HepG2 (cell line): ENCODE data around the gene EXOC3L4. TPM values are rescaled to one million over a fixed set of nuclear protein-coding genes. Genes with fewer than 3 reads are reported as not detected.

Source experiments
- ATAC-seq: fragments of 200-7000 bp; cut with Tn5 transposase; 3 replicates; pipeline ENCODE4 v1.9.1; 2020; ENCODE audit warnings: mild to moderate bottlenecking, moderate library complexity
- BruUV-seq: library from RNA; stranded (reverse); fragments of 400-500 nt; replicated peaks from 2 replicates; lab custom pipeline; 2021; lab: Mats Ljungman, UMichigan
- CTCF ChIA-PET: fragments of 300-600 bp; formaldehyde crosslinking; extraction: SDS; loops from one replicate; lab custom pipeline; 2021; ENCODE audit warnings: low total read pairs, inconsistent platforms, low intra/inter-chr PET ratio; lab: Yijun Ruan, JAX
- POLR2A ChIA-PET: fragments of 350-600 bp; sonication (Branson Sonifier 250); formaldehyde crosslinking; loops from one replicate; lab custom pipeline; 2020; ENCODE audit warnings: antibody characterized with exemption, inconsistent platforms; lab: Yijun Ruan, JAX
- DNase-seq: peaks from one replicate; pipeline ENCODE4 v3.0.0-alpha.2; 2015; ENCODE audit warnings: low spot score
- FAIRE-seq: peaks from 3 replicates; lab custom pipeline; 2011; peaks lifted over from hg19 to GRCh38; lab: Jason Lieb, UNC
- H2AFZ ChIP-seq: one replicate; pipeline ENCODE4 v1.6.1; 2011; ENCODE audit warnings: low read length, inconsistent platforms
- H3K27ac ChIP-seq: fragments of 300-600 bp; 3 replicates; pipeline ENCODE4 v1.8.0; 2011; ENCODE audit warnings: mixed run types, mild to moderate bottlenecking, mixed read lengths, low read length, inconsistent platforms; ENCODE audit not compliant: insufficient read depth; ENCODE audit errors: extremely low read length
- H3K27me3 ChIP-seq, 2 experiments: fragments of 200-600 bp in 1 of 2; 2 replicates in 1 of 2; 3 replicates in 1 of 2; pipeline versions ENCODE4 v1.6.0 to v1.8.0; 2011; ENCODE audit warnings: low read length in 2 of 2, mild to moderate bottlenecking in 2 of 2, moderate library complexity in 2 of 2, inconsistent platforms in 1 of 2; ENCODE audit not compliant: insufficient read depth in 2 of 2, control insufficient read depth in 1 of 2
- H3K36me3 ChIP-seq, 2 experiments: fragments of 200-600 bp in 1 of 2; replicated peaks in 1 of 2; 2 replicates in 1 of 2; 3 replicates in 1 of 2; pipeline versions ENCODE4 v1.5.1 to v1.8.0; 2011; ENCODE audit warnings: low read length in 2 of 2, inconsistent platforms in 1 of 2; ENCODE audit not compliant: insufficient read depth in 2 of 2, control insufficient read depth in 1 of 2
- H3K4me1 ChIP-seq: 2 replicates; pipeline ENCODE4 v1.5.1; 2012; ENCODE audit warnings: low read length, inconsistent platforms; ENCODE audit not compliant: insufficient read depth
- H3K4me2 ChIP-seq: 2 replicates; pipeline ENCODE4 v1.6.0; 2011; ENCODE audit warnings: low read depth, low read length, inconsistent platforms
- H3K4me3 ChIP-seq, 3 experiments: fragments of 200-600 bp in 1 of 3; sonication (generic), shearing (Covaris generic) in 1 of 3; replicated peaks in 1 of 3; 2 replicates each; pipeline ENCODE4 v1.5.1; 2011 to 2016; ENCODE audit warnings: low read length in 3 of 3, inconsistent platforms in 2 of 3, low read depth in 2 of 3, mild to moderate bottlenecking in 2 of 3, control low read depth in 1 of 3, mixed read lengths in 1 of 3; ENCODE audit not compliant: insufficient read depth in 1 of 3
- H3K79me2 ChIP-seq: one replicate; pipeline ENCODE4 v1.6.1; 2011; ENCODE audit warnings: low read length, inconsistent platforms; ENCODE audit not compliant: insufficient read depth
- H3K9ac ChIP-seq: 2 replicates; pipeline ENCODE4 v1.6.0; 2011; ENCODE audit warnings: mild to moderate bottlenecking, low read depth, low read length, inconsistent platforms; ENCODE audit not compliant: insufficient read depth
- H3K9me3 ChIP-seq: 2 replicates; pipeline ENCODE4 v1.5.1; 2012; ENCODE audit warnings: mild to moderate bottlenecking, low read length
- H4K20me1 ChIP-seq: 2 replicates; pipeline ENCODE4 v1.6.0; 2011; ENCODE audit warnings: inconsistent platforms, mild to moderate bottlenecking, low read length, moderate library complexity; ENCODE audit not compliant: insufficient read depth
- KDM1A ChIP-seq: IDR thresholded peaks from 2 replicates; pipeline ENCODE4 v1.6.1; 2016; ENCODE audit warnings: missing compliant biosample characterization
- YEATS2 ChIP-seq: sonication (generic); formaldehyde crosslinking; IDR thresholded peaks from 2 replicates; pipeline ENCODE4 v1.4.0; 2020; ENCODE audit warnings: missing genetic modification reagents, borderline replicate concordance
- ZNF772 ChIP-seq: sonication (generic); formaldehyde crosslinking; IDR thresholded peaks from 2 replicates; pipeline ENCODE4 v1.5.0; 2020; ENCODE audit warnings: mild to moderate bottlenecking, missing genetic modification reagents
- WGBS: methylation state at CpG from one replicate; pipeline ENCODE4 v1.1.6; 2017; ENCODE audit warnings: low lambda C conversion rate; 5-methylcytosine and 5-hydroxymethylcytosine counted together
- in situ Hi-C: cut with HindIII; loops from 2 replicates; pipeline ENCODE4 v1.10.0; 2017; ENCODE audit warnings: low pct_unique_long_range_greater_than_20kb; ENCODE audit not compliant: extremely low pct_ligation_motif_present
- intact Hi-C: fragments of 100-400 bp; cut with micrococcal nuclease; formaldehyde crosslinking; loops from one replicate; pipeline ENCODE4 v1.10.0; 2022; ENCODE audit not compliant: unreplicated experiment
- polyA plus RNA-seq, 8 experiments: library from polyadenylated mRNA; depleted of rRNA in 3 of 8; stranded (reverse) in 7 of 8; unstranded in 1 of 8; fragments of >200 nt; fragmentation: Illumina TruSeq in 4 of 8; extraction: Trizol in 4 of 8; gene quantifications; 2 replicates each; pipeline versions ENCODE4 v1.2.1 to v1.2.3, GENCODE V29; 2011 to 2016; ENCODE audit warnings: low read depth in 4 of 8, missing spikeins in 1 of 8, mixed read lengths in 1 of 8; ENCODE audit not compliant: insufficient read depth in 1 of 8
- total RNA-seq, 5 experiments: library from RNA; depleted of rRNA; stranded (reverse); fragments of >200 nt; fragmentation: Illumina TruSeq; extraction: Trizol; gene quantifications; 2 replicates each; pipeline ENCODE4 v1.2.3, GENCODE V29; 2016; ENCODE audit warnings: low read depth in 1 of 5
- TF ChIP-seq, protein P1 (sequence below): sonication (generic); formaldehyde crosslinking; IDR thresholded peaks from 2 replicates; pipeline ENCODE4 v1.5.1; 2020; ENCODE audit warnings: mild to moderate bottlenecking, missing genetic modification reagents, borderline replicate concordance
- TF ChIP-seq, protein P2 (sequence below): conservative IDR thresholded peaks from 2 replicates; pipeline ENCODE4 v1.6.1; 2018; ENCODE audit warnings: missing genetic modification reagents

EXOC3L4 gene
- total and polyA plus RNA-seq, 2 of the 13 experiments (the other 11 are each of a cell fraction or from before 2014, with no cell fraction given) = 11.8 to 27.0 TPM

DNA sequence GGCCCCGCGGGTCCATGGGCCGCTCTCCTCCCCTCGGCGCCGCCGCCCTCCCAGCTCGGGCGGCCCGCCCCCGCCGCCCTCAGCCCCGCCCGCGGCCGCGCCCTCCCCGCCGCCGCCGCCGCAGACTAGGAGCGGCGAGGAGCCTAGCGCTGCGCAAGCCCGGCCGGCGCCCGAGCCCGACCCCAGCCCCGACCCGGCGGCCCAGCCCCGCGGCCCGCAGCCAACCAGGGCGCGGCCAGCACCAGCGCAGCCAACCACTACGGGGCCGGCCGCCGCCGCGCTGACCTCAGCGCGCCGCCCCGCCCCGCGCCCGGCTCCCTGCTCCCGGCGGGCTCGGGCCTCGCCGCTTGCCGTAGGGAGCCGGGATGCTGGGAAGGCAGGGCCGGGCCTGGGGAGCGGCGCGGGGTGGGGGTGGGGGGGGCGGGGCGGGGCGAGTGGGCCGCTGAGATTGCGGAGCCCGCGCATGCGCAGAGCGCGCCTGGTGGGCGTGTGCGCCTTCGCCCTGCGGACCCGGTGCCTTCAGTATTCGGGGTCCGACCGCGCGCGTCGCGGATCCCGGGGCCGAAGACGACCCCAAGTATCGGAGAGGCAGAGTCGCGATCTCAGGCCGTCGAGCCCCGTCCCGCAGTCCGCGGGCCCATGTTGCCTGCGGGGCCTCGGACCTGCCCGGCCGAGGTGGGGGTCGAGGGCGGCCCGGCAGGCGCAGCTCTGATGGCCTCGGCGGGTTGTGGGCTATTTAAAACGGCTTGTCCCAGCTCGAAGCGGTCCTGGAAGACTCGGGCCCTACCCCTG lies 37.0 kb upstream of the EXOC3L4 start, which contains the start of gene CDC42BPB (continued):
- TF ChIP-seq, protein P1, sequence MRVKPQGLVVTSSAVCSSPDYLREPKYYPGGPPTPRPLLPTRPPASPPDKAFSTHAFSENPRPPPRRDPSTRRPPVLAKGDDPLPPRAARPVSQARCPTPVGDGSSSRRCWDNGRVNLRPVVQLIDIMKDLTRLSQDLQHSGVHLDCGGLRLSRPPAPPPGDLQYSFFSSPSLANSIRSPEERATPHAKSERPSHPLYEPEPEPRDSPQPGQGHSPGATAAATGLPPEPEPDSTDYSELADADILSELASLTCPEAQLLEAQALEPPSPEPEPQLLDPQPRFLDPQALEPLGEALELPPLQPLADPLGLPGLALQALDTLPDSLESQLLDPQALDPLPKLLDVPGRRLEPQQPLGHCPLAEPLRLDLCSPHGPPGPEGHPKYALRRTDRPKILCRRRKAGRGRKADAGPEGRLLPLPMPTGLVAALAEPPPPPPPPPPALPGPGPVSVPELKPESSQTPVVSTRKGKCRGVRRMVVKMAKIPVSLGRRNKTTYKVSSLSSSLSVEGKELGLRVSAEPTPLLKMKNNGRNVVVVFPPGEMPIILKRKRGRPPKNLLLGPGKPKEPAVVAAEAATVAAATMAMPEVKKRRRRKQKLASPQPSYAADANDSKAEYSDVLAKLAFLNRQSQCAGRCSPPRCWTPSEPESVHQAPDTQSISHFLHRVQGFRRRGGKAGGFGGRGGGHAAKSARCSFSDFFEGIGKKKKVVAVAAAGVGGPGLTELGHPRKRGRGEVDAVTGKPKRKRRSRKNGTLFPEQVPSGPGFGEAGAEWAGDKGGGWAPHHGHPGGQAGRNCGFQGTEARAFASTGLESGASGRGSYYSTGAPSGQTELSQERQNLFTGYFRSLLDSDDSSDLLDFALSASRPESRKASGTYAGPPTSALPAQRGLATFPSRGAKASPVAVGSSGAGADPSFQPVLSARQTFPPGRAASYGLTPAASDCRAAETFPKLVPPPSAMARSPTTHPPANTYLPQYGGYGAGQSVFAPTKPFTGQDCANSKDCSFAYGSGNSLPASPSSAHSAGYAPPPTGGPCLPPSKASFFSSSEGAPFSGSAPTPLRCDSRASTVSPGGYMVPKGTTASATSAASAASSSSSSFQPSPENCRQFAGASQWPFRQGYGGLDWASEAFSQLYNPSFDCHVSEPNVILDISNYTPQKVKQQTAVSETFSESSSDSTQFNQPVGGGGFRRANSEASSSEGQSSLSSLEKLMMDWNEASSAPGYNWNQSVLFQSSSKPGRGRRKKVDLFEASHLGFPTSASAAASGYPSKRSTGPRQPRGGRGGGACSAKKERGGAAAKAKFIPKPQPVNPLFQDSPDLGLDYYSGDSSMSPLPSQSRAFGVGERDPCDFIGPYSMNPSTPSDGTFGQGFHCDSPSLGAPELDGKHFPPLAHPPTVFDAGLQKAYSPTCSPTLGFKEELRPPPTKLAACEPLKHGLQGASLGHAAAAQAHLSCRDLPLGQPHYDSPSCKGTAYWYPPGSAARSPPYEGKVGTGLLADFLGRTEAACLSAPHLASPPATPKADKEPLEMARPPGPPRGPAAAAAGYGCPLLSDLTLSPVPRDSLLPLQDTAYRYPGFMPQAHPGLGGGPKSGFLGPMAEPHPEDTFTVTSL (CRISPR knock-in tag) = no peak
- 0 out of 2 replicates have a peak, but pooled peaks have one; percentile 35 for TF ChIP-seq ZNF772
- TF ChIP-seq, all 625 proteins: peak for 95

DNA sequence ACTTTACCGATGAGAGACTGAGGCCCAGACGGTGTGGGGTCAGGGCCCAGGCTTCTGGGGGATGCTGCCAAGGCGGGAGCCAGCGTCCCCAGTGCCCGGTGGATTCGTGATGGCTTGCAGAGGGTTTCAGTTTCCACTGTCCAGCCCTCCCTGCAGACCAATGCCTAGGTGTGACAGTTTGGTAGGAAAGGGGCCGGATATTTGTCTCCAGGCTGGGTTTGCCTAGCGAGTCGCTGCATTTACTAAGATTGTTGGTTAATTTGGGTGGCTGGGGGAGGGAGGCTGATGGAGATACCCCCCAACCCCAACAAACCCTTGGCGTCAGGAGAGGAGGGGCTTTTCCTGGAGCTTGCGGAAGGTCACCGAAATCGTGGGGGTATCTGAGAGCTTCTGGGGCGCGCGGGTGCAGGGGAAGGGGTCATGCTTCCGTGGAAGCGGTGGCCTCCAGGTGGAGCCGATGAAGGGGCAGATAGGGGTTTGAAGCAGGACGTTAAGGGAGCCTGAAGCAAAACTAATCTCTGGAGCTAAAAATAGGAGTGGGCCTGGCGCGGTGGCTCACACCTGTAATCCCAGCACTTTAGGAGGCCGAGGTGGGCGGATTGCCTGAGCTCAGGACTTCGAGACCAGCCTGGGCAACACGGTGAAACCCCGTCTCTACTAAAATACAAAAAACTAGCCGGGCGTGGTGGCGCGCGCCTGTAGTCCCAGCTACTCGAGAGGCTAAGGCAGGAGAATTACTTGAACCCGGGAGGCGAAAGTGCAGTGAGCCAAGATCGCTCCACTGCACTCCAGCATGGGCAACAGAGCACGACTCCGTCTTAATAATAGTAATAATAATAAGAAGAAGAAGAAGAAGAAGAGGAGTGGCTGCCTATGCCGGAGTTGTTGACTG lies 36.1 kb upstream of the EXOC3L4 start:
- H3K9me3 ChIP-seq = no peaks in the 10 kb centered on the region
- ChIA-PET POLR2A (no interaction called here), CTCF (no interaction called here)
- WGBS = 45% methylated on average over 31 of the region's 39 CpGs
- H3K9ac ChIP-seq = peak overlapping the region; percentile 59
- peaks cover 44% of the 10 kb centered on the region for H3K4me1 ChIP-seq
- H4K20me1 ChIP-seq = peaks cover 5% of the 10 kb centered on the region; the same call in 1 of the 2 replicates
- H3K27me3 ChIP-seq = no peaks in the 10 kb centered on the region
- ATAC-seq = peak; percentile 14
- peak overlapping the region; percentile 9 for H2AFZ ChIP-seq
- peaks cover 25% of the 10 kb centered on the region for H3K79me2 ChIP-seq
- no peak for FAIRE-seq
- in situ Hi-C loops (no loop called here), intact Hi-C loops (no loop called here)
- BruUV-seq = no TSS peak
- no peak for DNase-seq
- no peak overlapping the region for H3K27ac ChIP-seq
- H3K4me3 ChIP-seq = peak overlapping the region; percentile 77 to 84 (median 77)
- H3K36me3 ChIP-seq = no peaks in the 10 kb centered on the region
- H3K4me2 ChIP-seq = peak overlapping the region; percentile 93
- TF ChIP-seq YEATS2 (CRISPR knock-in tag) (0 out of 2 replicates have a peak, but pooled peaks have one; percentile 22), KDM1A (CRISPR knock-in tag) (no peak)
- TF ChIP-seq, protein P2, sequence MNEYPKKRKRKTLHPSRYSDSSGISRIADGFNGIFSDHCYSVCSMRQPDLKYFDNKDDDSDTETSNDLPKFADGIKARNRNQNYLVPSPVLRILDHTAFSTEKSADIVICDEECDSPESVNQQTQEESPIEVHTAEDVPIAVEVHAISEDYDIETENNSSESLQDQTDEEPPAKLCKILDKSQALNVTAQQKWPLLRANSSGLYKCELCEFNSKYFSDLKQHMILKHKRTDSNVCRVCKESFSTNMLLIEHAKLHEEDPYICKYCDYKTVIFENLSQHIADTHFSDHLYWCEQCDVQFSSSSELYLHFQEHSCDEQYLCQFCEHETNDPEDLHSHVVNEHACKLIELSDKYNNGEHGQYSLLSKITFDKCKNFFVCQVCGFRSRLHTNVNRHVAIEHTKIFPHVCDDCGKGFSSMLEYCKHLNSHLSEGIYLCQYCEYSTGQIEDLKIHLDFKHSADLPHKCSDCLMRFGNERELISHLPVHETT (CRISPR knock-in tag) = no peak
